NOMO-1 (cell line): ENCODE data around the gene CLMN.

Experiments used
- DNase-seq, 2 experiments: peaks; one replicate each; lab custom pipeline; 2025; ENCODE audit not compliant: unreplicated experiment in 2 of 2; lab: John Stamatoyannopoulos, UW

CLMN gene

DNA sequence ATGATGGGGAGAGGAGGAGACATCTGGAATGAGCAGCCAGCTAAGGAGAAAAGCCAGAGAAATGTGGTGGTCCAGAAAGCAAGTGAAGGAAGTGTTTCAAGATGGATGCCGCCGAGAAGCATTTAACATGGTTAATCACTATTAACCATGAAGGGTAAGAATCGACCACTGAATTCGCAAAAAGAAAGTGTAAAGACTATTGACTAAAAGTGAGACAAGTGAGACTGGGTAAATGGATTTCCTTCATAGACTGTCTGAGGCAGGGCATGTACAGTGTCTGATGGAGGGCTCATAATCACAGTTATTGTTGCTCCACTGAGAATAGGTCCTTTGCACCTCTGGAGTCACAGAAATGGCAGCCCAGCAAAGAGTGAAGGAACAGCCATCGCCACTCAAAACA, 25.3 kb upstream of the CLMN start:
- no peak for DNase-seq

DNA sequence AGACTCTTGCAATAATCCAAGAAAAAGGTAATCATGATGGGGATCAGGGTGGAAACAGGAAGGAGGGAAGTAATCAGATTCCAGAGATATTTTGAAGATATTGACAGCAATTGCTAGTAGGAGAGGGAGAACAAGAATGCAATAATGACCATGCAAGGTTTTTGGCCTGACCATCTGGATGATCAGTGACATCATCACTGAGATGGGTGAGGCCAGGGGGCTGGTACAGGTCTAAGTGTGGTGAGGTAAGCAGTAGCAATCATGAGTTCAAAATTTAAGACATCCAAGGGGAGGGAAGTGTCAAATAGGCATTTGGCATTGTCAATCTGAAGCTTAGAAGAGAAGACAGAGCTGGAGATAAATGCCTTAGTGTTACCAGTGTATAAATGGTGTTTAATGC, 24.8 kb upstream of the CLMN start:
- no peak for DNase-seq

DNA sequence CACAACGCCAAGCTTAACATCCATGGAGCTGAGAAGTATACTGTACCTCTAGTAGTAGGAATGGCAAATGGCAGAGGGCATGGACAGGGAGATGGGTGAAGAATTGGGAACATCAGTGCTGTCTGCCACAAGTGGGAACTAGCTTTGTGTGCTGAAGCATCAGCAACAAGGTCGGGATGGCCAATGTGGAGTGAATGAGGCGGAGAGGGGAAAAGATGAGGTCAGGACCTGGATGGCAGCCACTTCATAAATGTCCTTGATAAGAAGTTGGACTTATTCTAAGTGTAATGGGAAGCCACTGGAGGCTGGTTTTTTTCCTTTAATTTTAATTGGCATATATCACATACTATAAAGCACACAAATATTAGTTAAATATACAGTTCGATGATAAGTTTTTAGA, 21.9 kb upstream of the CLMN start:
- no peak for DNase-seq

DNA sequence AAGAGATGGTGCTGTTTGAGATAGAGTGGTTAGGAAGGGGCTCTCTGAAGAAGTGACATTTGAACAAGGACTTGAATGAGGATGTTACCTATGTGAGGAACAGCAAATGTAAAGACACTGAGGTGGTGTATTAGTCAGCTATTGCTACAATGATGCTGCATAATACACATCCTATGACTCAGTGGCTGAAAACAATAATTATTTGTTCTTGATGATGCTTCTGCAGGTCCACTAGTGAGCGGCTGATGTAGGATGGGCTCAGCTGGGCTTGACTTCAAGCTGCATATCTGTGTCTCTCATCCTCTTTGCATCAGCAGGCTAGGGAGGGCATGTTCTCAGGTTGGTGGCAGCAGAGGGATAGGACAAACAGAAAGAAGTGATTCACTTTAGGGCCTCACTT, 21.4 kb upstream of the CLMN start:
- no peak for DNase-seq

DNA sequence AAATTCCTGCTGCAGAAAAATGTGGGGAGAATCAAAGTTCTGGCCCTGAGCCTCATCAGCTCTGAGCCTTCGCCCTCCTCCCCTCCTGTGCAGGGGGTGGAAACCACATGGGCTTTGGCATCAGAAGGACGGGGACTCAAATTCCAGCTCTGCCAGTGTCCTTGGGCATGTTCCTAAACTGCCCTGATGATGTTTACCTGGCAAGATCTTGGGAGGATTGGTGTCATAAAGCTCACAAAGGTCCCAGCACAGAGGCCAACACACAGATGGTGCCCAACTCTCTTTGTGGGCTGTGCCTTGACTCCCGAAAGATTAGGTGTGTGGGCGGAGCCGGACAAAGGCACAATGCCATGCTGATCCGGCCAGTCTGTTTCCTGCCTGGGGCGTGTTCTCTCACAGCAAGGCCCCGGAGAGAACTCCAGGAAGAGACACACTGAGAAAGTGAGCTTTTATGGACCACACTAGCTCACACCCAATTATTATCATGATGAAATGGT, 20.5 kb upstream of the CLMN start:
- DNase-seq, result no peak

DNA sequence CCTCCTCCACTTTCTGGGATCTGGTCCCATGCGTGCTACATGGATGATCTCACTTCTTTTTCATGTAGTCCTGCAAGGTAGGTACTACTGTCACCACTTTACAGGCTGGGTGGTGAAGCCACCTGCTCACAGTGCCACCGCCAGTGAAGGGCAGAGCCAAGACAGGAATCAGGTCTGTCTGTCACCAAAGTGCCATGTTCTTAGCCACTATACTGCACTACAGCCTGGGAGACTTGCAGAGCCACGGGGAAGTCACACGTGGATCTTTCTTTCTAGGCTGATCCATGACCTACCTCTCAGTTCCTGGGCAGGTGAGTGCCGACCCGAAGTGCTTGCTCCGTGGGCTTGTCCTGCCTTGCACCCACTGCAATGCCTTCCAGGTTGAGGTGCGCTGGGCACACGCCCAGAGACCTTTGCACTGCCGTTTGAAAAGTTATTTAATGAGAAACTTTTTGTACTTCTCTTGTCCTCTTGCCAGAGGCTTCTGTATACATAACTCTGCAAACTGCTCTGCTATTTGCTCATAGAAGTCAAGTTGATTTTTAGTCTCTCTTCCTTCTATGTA, 19.7 kb upstream of the CLMN start:
- no peak for DNase-seq

DNA sequence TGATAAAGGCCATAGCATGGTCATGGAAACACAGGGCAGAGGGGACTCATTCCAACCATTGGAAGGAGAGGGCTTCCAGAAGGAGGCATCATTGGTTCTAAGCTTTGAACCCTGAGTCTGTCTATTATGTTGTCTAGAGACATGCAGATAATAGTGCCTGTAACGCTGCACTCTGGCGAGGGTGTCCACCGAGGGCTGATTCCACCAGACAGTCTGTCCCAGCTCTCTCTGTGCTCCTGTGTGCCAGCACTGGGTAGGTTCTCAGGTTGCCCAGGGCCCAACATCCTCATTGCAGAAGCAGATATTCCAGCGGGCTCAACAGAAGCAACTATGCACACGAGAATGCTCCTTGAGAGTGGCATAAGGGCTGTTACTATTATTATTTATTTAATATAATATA, 18.7 kb upstream of the CLMN start:
- no peak for DNase-seq

DNA sequence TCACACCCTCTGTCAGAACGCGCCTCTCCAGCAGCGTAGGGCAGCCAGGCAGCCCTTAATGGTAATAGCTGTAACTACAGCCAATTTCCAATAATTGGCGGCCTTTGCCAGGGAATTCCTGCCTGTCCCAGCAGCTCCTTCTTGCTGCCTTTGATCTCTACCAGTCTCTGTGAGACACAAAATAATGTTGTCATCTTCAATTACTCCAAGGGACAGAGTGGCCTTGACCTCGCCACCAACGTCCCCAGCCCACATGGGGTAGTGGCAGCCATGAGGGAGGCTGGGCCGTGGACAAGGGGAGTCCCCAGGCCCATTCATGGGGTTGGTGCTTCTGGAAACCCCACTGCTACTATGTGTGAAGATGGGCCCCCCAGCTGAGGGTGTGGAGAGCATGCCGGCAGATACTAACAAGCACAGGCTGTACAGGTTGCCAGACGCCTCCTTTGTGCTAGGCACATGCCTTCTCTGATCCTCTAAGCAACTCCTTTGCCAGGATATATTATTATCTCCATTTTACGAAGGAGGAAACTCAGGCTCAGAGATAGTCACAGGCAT, 17.4 kb upstream of the CLMN start:
- DNase-seq, result no peak

DNA sequence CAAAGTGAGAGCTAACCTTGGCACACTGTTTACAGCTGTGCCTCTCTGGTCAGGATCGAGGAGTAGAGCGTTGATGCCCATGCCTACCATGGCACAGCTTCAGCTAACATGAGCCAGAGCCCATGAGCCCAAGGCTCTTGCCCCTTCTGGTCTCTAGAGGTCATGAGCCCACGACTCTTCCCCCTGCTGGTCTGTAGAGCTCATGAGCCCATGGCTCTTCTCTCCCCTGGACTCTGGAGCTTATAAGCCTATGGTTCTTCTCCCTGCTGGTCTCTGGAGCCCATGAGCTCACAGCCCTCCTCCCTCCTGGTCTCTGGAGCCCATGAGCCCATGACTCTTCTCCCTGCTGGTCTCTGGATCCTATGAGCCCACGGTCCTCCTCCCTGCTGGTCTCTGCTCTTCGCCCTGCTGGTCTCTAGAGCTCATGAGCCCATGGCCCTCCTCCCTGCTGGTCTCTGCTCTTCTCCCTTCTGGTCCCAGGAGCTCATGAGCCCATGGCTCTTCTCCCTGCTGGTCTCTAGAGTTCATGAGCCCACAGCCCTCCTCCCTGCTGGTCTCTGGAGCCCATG, 16.6 kb upstream of the CLMN start:
- DNase-seq, result no peak

DNA sequence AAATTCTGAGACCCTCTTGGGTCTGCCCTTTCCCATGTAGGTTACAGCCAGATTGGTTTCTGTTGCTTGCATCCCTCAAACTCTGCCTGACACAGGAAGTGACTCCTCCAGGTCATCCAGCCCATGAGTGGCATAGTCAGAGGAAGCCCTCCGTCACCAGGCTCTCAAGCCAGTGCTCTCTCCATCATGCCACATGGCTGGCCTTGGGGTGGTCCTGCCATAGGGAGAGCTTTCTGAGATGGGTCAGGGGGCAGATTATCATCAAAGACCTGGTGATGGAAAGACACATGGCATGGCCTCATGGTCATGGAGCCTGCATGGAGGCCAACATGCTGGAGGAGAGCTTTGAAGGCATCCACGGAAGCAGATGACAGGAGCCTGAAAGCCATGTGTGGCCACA, 15.4 kb upstream of the CLMN start:
- DNase-seq, result no peak

DNA sequence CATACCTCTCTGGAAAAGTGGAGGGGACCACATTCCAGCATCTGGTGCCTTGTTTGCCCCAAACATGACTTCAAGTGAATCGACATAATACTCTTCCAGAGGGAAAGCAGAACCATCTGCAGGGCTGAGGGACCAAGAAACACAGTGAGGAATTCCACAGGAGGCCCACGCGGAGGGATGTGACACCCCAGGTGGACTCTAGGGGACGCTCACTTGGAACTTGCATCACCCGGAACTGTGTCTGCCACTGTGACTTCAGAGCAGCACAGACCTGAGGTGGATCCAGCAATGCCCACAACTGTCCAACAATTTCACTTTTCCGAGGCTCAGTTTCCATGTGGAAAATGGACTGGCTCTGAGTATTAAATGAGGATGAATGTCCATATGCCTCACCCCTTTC, 14.3 kb upstream of the CLMN start:
- no peak for DNase-seq

DNA sequence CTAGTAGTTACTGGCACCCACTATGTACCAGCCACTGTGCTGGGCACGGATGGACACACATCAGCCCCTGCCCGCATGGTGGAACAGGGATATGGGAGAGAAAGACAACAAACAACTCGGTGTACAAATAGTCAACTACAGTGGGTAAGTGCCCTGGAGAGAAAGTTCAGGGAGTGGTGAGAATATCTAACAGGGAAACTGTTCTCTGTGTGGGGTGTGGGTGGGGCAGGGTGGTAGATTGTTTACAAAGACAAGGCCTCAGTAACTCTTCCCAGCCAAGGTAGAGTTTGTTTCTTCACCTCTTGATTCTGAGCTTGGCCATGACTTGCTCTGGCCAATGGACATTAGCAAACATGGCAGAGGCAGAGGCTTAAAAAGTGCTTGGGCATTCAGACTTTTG, 12.9 kb upstream of the CLMN start:
- no peak for DNase-seq

DNA sequence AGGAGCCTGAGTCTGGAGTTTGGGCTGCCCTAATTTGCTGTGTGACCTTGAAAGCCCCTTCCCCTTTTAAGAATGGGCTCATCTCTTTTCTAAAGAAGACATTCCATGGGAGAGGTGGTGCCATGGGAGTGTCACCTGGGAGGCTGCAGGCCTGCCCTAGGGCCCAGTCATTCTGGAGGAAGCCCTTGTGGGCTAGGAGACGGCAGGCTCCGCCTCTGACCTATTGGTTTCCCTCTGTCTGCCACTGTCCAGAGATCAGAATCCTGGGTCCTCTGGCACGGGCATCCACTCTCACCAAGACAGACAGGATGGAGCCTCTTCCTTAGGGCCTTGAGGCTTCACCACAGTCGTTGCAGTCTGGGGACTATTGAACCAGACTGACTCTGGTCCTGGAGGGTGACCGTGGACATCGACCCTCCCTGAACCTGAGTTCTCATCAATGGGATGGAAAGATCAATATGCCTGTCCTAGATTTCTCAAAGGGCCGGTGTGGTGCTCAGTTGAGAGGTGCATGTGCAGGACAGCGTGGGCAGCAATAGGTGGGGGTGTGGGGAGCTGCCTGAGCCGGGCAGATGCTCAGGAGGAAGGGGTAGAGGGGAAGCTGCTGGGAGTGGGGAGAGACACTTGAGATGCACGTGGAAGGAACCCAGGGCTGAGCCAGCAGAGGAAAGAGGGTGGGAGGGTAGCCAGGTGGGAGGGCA, 12.2 kb upstream of the CLMN start:
- DNase-seq, result no peak

DNA sequence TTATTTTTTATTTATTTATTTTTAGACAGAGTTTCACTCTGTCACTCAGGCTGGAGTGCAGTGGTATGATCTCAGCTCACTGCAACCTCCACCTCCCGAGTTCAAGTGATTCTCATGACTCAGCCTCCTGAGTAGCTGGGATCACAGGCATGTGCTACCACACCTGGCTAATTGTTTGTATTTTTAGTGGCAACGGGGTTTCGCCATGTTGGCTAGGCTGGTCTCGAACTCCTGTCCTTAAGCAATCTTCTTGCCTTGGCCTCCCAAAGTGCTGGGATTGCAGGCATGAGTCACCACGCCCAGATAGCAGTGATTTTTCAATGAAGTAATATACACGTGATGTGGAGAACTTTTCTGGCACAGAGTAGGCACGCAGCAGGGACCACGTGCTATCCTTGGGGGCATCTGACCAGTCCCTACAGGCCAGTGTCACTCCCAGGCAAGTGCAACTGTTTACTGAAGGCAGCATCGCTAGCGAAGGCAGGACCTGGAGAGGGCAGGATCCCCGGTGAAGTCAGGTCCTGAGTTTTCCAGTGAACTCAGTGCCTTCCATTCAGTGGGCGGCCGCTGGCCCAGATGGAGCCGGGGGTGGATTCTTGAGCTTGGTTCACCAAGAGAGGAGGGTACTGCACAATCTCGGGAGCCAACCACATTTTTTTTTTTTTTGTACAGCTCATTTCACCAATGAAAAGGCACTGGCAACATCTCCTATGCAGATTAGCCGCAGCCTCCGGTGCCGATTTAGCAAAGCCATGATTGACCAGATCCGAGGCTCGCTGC, 11.1 kb upstream of the CLMN start:
- no peak for DNase-seq

DNA sequence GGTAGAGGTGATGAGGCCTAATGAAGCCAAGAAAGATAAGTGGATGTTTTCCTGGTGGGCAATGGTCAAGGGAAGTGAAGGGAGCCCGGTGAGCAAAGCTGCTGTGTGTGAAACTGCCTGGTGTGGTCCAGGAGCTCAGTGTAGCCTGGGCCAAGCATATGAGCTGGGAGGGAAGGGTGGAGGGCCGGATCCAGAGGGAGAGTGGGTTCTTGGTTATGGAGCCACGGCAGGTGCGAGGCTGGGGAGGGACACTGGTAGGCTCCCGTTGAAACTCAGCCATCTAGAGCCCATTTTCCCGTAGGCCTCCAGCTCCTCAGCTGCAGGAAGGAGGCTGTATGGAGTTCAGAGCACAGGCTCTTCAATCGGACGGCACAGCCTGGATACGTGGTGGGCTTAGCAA, 10.2 kb upstream of the CLMN start:
- no peak for DNase-seq

DNA sequence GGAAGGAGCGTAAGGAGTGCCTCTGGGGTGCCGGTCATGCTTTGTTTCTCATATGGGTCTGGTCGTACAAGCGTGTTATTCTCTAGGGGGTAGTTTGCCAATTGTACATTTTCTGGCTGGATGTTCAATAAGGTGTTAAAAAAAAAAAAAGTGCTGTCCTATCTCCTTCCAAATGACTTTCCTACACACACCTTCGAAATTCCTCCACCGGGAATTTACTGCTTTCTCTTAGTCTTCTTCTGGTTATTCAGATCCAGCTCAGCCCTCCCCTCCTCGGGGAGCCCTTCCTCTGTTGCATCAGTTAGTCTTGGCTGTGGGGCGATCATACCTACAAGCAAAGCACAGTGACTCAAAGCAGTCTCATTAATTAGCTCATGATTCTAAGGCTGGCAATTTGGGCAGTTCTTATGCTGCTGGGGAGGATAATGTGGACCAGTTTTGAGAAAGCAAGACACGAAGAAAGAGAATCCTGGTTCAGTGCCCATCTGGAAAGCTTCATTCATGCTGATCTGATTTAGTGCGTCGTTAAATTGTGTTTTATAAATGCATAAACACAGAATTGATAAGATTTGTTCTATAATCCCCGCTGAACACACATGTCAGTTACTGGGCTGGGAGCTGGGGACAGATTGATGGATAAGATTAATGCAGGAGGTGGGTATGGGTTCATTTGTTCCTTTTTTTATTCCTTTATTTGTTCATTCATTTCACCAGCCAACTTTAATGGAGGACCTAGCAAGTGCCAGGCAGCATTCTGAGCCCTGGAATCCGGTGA, 9.2 kb upstream of the CLMN start:
- DNase-seq, result no peak

DNA sequence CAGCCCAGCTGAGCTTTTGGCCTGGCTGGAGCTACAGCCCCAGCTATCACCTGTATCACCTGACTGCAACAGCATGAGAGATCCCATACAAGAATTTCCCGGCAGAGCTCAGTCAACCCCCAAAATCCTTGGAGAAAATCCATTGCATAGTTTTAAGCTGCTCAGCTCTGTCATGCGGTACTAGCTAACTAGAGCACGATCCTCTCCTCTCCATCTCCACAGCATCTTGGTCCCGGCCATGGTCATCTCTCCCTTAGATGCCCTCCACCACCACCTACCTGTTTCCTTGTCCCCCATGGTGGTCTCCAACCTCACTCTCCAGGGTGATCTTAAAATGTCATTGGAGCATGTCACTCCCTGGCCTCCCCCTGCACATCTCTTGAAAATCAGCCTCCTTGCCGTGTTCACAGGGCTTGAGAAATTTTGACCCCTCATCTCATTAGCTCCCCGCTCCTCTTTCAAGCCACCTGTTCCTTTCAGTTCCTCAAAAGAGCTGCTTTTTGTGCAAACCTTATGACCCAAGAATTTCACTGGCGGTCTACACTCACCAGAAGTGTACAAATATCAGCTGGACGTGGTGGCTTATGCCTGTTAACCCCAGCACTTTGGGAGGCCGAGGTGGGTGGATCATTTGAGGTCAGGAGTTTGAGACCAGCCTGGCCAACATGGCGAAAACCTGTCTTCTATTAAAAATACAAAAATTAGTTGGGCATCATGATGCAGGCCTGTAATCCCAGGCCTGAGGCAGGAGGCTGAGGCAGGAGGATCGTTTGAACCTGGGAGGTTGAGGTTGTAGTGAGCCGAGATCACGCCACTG, 8.1 kb upstream of the CLMN start:
- DNase-seq, result peak; percentile 68 to 85

DNA sequence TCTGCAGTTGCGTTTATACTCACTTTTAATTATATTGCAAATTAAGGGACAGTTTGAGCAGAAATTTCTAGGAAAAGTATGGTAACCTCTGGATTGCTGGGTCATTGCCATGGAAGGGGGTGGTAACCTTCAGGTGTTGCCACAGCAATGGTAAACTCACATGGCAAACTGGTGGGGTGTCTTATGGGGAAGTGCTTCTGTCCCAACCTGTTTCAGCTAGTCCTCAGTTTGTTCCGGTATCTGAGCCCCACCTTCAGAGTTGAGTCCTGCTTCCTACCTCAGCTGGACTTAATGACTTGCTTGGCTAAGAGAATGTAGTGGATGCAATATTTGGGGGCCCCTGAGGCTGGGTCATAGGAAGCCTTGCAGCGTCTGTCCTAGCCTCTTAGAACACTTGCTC, 7.3 kb upstream of the CLMN start:
- DNase-seq, result peak; percentile 64 to 77

DNA sequence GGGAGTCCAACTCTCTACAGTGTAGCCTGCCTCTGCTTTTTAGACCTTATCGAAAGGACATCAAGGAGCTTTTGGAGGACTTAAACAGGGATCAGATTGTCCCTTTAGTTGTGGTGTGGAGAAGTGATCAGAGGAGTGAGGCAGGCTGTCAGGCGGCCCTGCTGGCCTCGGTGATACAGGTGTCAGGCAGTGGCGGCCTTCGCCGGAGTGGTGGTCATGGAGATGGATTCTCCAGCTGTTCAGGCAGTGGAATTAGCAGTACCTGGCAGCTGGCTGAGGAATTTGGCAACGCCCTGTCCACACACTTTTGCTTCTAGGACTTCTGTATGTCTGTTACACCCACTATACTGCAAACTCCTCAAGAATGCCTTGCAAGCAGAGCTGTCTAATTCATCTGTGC, 4.2 kb upstream of the CLMN start:
- DNase-seq, result no peak

DNA sequence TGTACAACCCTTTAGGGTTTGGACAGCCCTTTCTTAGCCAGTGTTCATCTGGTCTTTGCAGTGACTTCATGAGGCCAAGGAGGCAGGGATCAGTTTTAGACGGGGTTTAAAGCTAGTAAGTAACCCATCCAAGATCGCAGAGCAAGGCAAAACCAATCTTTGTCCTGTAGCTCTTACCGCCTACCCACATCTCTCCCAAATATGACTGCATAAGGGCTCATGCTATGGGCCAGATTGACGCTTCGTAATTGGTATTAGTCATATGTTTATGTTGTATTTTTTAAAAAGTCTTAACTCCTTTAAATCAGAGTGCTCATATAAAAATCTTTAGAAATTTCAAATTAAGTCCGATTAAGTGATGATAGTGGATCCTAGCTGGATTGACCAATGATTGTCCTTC, 3.7 kb upstream of the CLMN start:
- DNase-seq, result no peak
